Measurements from ENCODE around the gene PATJ. TPM values are rescaled to one million over a fixed set of nuclear protein-coding genes. Genes with fewer than 3 reads are reported as not detected.
A peak's percentile ranks its signal among the peaks of the same experiment; 100 is the strongest.

PATJ gene
- total and polyA plus RNA-seq, 2 of the 13 experiments (the other 11 are each of a cell fraction or from before 2014, with no cell fraction given): 6.2 to 16.8 TPM

DNA sequence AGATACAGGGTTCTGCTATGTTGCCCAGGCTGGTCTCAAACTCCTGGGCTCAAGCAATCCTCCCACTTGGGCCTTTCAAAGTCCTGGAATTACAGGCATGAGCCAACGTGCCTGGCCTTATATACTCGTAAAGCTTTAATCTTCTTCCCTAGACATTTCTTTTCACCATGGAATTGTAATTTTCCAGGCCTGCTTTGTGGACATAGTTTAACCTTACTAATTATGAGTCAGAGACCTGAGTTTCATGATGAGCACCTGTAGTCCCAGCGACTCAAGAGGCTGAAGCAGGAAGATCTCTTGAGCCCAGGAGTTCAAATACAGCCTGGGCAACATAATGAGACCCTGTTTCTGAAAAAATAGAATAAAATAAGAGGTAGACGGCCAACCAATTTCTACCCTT is 12.3 kb downstream of the PATJ start:
- intact Hi-C loops (cut with micrococcal nuclease; ENCODE audit: unreplicated experiment): no loop called here
- BruUV-seq (replicated peaks): no TSS peak

DNA sequence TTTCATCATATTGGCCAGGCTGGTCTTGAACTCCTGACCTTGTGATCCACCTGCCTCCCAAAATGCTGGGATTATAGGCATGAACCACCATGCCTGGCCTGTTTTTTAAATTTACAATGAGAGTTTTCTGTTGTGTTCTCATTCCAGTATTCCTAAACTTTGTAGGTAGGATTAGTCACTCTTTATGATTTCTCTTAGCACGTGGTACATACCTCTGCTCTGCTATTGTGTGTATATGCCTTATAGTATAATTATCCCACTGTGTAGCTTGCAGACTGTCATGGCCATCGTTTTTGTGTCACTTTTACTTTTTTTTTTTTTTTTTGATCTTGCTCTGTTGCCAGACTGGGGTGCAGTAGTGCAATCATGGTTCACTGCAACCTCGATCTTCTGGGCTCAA is 14.5 kb downstream of the PATJ start:
- Histone ChIP-seq H3K36me3 (replicated peaks in 1 of 2; ENCODE audit: control insufficient read depth in 1 of 2, insufficient read depth in 2 of 2, low read length in 2 of 2) (no peaks in the 10 kb centered on the region), H3K9ac (ENCODE audit: insufficient read depth, low read depth, low read length) (no peak overlapping the region), H3K27ac (ENCODE audit: extremely low read length, insufficient read depth, low read length) (no peak overlapping the region), H3K4me2 (ENCODE audit: low read depth, low read length) (no peak overlapping the region), H3K9me3 (ENCODE audit: low read length) (no peaks in the 10 kb centered on the region), H3K79me2 (ENCODE audit: insufficient read depth, low read length) (peaks cover 2% of the 10 kb centered on the region), H3K4me1 (ENCODE audit: insufficient read depth, low read length) (peaks cover 28% of the 10 kb centered on the region), H4K20me1 (ENCODE audit: insufficient read depth, low read length) (no peaks in the 10 kb centered on the region), H3K27me3 (ENCODE audit: control insufficient read depth in 1 of 2, insufficient read depth in 2 of 2, low read length in 2 of 2) (no peaks in the 10 kb centered on the region), H3K4me3 (replicated peaks in 1 of 3; ENCODE audit: insufficient read depth in 1 of 3, low read depth in 2 of 3, low read length in 3 of 3) (no peak overlapping the region), H2AFZ (ENCODE audit: low read length) (no peak overlapping the region)
- BruUV-seq (replicated peaks): no TSS peak
- no peak for ATAC-seq
- ChIA-PET CTCF (ENCODE audit: low intra/inter-chr PET ratio, low total read pairs) (no interaction called here), POLR2A (no interaction called here)
- in situ Hi-C loops (cut with HindIII; ENCODE audit: extremely low pct_ligation_motif_present, low pct_unique_long_range_greater_than_20kb) (no loop called here), intact Hi-C loops (cut with micrococcal nuclease; ENCODE audit: unreplicated experiment) (no loop called here)
- no peak for DNase-seq (ENCODE audit: low spot score)
- 72% methylated on average over 3 of the region's 3 CpGs for WGBS (ENCODE audit: low lambda C conversion rate)
- FAIRE-seq: no peak
- TF ChIP-seq GATA4 (IDR thresholded peaks at IDR 0.05; ENCODE audit: borderline replicate concordance, low read depth) (no peak), ZNF343 (CRISPR knock-in tag; IDR thresholded peaks at IDR 0.05) (no peak), PHF5A (CRISPR knock-in tag; IDR thresholded peaks at IDR 0.05; ENCODE audit: low read depth, unreplicated experiment) (no peak), ARHGAP35 (CRISPR knock-in tag; IDR thresholded peaks at IDR 0.05; ENCODE audit: borderline replicate concordance) (no peak), ZNF138 (CRISPR knock-in tag; IDR thresholded peaks at IDR 0.05; ENCODE audit: low read depth) (no peak), ESRRA (CRISPR knock-in tag; IDR thresholded peaks at IDR 0.05; ENCODE audit: low read depth) (no peak), SRSF9 (IDR thresholded peaks at IDR 0.05; ENCODE audit: borderline replicate concordance, insufficient read depth, low read depth, low read length, poor library complexity, severe bottlenecking) (no peak), ZKSCAN8 (CRISPR knock-in tag; IDR thresholded peaks at IDR 0.05; ENCODE audit: borderline replicate concordance) (no peak)
- TF ChIP-seq, protein P1, sequence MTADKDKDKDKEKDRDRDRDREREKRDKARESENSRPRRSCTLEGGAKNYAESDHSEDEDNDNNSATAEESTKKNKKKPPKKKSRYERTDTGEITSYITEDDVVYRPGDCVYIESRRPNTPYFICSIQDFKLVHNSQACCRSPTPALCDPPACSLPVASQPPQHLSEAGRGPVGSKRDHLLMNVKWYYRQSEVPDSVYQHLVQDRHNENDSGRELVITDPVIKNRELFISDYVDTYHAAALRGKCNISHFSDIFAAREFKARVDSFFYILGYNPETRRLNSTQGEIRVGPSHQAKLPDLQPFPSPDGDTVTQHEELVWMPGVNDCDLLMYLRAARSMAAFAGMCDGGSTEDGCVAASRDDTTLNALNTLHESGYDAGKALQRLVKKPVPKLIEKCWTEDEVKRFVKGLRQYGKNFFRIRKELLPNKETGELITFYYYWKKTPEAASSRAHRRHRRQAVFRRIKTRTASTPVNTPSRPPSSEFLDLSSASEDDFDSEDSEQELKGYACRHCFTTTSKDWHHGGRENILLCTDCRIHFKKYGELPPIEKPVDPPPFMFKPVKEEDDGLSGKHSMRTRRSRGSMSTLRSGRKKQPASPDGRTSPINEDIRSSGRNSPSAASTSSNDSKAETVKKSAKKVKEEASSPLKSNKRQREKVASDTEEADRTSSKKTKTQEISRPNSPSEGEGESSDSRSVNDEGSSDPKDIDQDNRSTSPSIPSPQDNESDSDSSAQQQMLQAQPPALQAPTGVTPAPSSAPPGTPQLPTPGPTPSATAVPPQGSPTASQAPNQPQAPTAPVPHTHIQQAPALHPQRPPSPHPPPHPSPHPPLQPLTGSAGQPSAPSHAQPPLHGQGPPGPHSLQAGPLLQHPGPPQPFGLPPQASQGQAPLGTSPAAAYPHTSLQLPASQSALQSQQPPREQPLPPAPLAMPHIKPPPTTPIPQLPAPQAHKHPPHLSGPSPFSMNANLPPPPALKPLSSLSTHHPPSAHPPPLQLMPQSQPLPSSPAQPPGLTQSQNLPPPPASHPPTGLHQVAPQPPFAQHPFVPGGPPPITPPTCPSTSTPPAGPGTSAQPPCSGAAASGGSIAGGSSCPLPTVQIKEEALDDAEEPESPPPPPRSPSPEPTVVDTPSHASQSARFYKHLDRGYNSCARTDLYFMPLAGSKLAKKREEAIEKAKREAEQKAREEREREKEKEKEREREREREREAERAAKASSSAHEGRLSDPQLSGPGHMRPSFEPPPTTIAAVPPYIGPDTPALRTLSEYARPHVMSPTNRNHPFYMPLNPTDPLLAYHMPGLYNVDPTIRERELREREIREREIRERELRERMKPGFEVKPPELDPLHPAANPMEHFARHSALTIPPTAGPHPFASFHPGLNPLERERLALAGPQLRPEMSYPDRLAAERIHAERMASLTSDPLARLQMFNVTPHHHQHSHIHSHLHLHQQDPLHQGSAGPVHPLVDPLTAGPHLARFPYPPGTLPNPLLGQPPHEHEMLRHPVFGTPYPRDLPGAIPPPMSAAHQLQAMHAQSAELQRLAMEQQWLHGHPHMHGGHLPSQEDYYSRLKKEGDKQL (CRISPR knock-in tag; IDR thresholded peaks at IDR 0.05; ENCODE audit: low read depth): no peak
- TF ChIP-seq, protein P2, sequence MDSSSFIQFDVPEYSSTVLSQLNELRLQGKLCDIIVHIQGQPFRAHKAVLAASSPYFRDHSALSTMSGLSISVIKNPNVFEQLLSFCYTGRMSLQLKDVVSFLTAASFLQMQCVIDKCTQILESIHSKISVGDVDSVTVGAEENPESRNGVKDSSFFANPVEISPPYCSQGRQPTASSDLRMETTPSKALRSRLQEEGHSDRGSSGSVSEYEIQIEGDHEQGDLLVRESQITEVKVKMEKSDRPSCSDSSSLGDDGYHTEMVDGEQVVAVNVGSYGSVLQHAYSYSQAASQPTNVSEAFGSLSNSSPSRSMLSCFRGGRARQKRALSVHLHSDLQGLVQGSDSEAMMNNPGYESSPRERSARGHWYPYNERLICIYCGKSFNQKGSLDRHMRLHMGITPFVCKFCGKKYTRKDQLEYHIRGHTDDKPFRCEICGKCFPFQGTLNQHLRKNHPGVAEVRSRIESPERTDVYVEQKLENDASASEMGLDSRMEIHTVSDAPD (CRISPR knock-in tag; IDR thresholded peaks at IDR 0.05): no peak

More for the DNA sequence above, 12.3 kb downstream of the PATJ start:
- Histone ChIP-seq H3K36me3 (replicated peaks in 1 of 2; ENCODE audit: control insufficient read depth in 1 of 2, insufficient read depth in 2 of 2, low read length in 2 of 2) (no peaks in the 10 kb centered on the region), H3K4me2 (ENCODE audit: low read depth, low read length) (no peak overlapping the region), H2AFZ (ENCODE audit: low read length) (no peak overlapping the region), H3K9me3 (ENCODE audit: low read length) (no peaks in the 10 kb centered on the region), H3K4me3 (replicated peaks in 1 of 3; ENCODE audit: insufficient read depth in 1 of 3, low read depth in 2 of 3, low read length in 3 of 3) (no peak overlapping the region), H3K79me2 (ENCODE audit: insufficient read depth, low read length) (peaks cover 5% of the 10 kb centered on the region), H4K20me1 (ENCODE audit: insufficient read depth, low read length) (no peaks in the 10 kb centered on the region), H3K4me1 (ENCODE audit: insufficient read depth, low read length) (peaks cover 36% of the 10 kb centered on the region), H3K27ac (ENCODE audit: extremely low read length, insufficient read depth, low read length) (no peak overlapping the region), H3K27me3 (ENCODE audit: control insufficient read depth in 1 of 2, insufficient read depth in 2 of 2, low read length in 2 of 2) (no peaks in the 10 kb centered on the region), H3K9ac (ENCODE audit: insufficient read depth, low read depth, low read length) (no peak overlapping the region)
- CTCF ChIA-PET (ENCODE audit: low intra/inter-chr PET ratio, low total read pairs): no interaction called here
- in situ Hi-C loops (cut with HindIII; ENCODE audit: extremely low pct_ligation_motif_present, low pct_unique_long_range_greater_than_20kb): no loop called here
- TF ChIP-seq MLLT10 (CRISPR knock-in tag; IDR thresholded peaks at IDR 0.05) (no peak), FOSL2 (CRISPR knock-in tag; IDR thresholded peaks at IDR 0.05) (peak; percentile 56)
- FAIRE-seq (no peak), ATAC-seq (no peak; the same call in 2 of the 3 replicates), DNase-seq (ENCODE audit: low spot score) (peak; percentile 36)
- WGBS (ENCODE audit: low lambda C conversion rate): 75% methylated on average over 4 of the region's 4 CpGs
- POLR2A ChIA-PET: no interaction called here
